Measurements from ENCODE around the gene ZNF22. TPM values are rescaled to one million over a fixed set of nuclear protein-coding genes. Genes with fewer than 3 reads are reported as not detected.

ZNF22 gene
- total RNA-seq, 1 experiment from 2014 or later = 36.9 TPM

- Histone ChIP-seq H3K18ac (ENCODE audit: insufficient read length, low read depth, low read length) (no peak within 1 kb of the TSS), H2AK5ac (ENCODE audit: insufficient read length, low read length) (no peak within 1 kb of the TSS), H3K4me1 (ENCODE audit: insufficient read depth, low read length) (peaks cover 15% of the 10 kb centered on the region; the same call in 1 of the 2 replicates), H3K14ac (ENCODE audit: insufficient read depth, low read length) (peak within 1 kb of the TSS; percentile 81), H3K27me3 (ENCODE audit: insufficient read depth, low read length) (no peaks in the 10 kb centered on the region), H3K23me2 (ENCODE audit: insufficient read length, low read depth, low read length, poor library complexity, severe bottlenecking) (peaks cover 11% of the 10 kb centered on the region), H2BK120ac (ENCODE audit: low read depth, low read length, poor library complexity, severe bottlenecking) (no peak within 1 kb of the TSS), H3K9me3 (ENCODE audit: control insufficient read depth, low read depth, low read length) (no peaks in the 10 kb centered on the region), H2BK5ac (ENCODE audit: insufficient read length, low read length) (no peak within 1 kb of the TSS), H4K8ac (replicated peaks; ENCODE audit: insufficient read length, low read depth, low read length) (no peak within 1 kb of the TSS), H3K9ac (ENCODE audit: extremely low read depth, insufficient read length, low read length) (peak within 1 kb of the TSS; percentile 24), H3K4me2 (ENCODE audit: insufficient read depth, insufficient read length, low read length) (peak within 1 kb of the TSS; percentile 81), H4K91ac (ENCODE audit: insufficient read length, low read depth, low read length) (no peak within 1 kb of the TSS), H3K4ac (ENCODE audit: low read depth, low read length) (no peak within 1 kb of the TSS), H2AFZ (ENCODE audit: low read length) (no peak within 1 kb of the TSS), H2BK15ac (ENCODE audit: low read depth, low read length) (no peak within 1 kb of the TSS), H4K5ac (ENCODE audit: insufficient read length, low read depth, low read length) (no peak within 1 kb of the TSS), H3K27ac (ENCODE audit: insufficient read length, low read depth, low read length) (no peak within 1 kb of the TSS), H3K23ac (ENCODE audit: insufficient read length, low read depth, low read length) (no peak within 1 kb of the TSS), H3T11ph (ENCODE audit: low read length) (no peak within 1 kb of the TSS), H2BK20ac (ENCODE audit: low read depth, low read length, poor library complexity, severe bottlenecking) (no peak within 1 kb of the TSS), H3K79me1 (ENCODE audit: insufficient read depth, low read depth, low read length, poor library complexity, severe bottlenecking) (no peaks in the 10 kb centered on the region), H2BK12ac (ENCODE audit: insufficient read length, low read depth, low read length) (no peak within 1 kb of the TSS), H4K20me1 (ENCODE audit: control insufficient read depth, insufficient read depth, insufficient read length) (no peaks in the 10 kb centered on the region), H3K56ac (ENCODE audit: insufficient read length, low read depth, low read length) (no peak within 1 kb of the TSS), H3K79me2 (ENCODE audit: insufficient read depth, low read length) (no peaks in the 10 kb centered on the region)
- no peak for TF ChIP-seq CTCF (conservative IDR thresholded peaks at IDR 0.05)
- DNase-seq = peak; percentile 93
- H3K4me1 Mint-ChIP-seq = peaks cover 57 to 58% of the 10 kb centered on the region in 2 experiments
- H3K9me3 Mint-ChIP-seq = no peaks in the 10 kb centered on the region
- H3K27me3 Mint-ChIP-seq (ENCODE audit: low read depth) = peaks cover 13% of the 10 kb centered on the region
- H3K27ac Mint-ChIP-seq = peak within 1 kb of the TSS in 1 of 3 experiments; percentile 12; a peak in 4 of 7 replicates
- peaks cover 5 to 11% (median 9%) of the 10 kb centered on the region in 3 experiments; a peak in 6 of 7 replicates for H3K36me3 Mint-ChIP-seq (ENCODE audit: insufficient read depth in 1 of 3, low read depth in 3 of 3)
- H3K4me3 Mint-ChIP-seq = peak within 1 kb of the TSS; percentile 79 to 87
- WGBS (ENCODE audit: extremely low coverage, insufficient read length, low lambda C conversion rate) = no CpG with 5 or more reads among the region's 74 CpGs
Measured at GRCh38 chr10:44959247-44960087, 41.3 kb upstream of the ZNF22 start, which contains the start of gene RASSF4. TSS of gene RASSF4 (plus strand) at chr10:44959802. CDS start at chr10:44970203, 10,401 bp downstream.

Measured in H9 (cell line).